HEK293 (cell line): ENCODE results near the gene ATMIN.

Source experiments
- CTCF ChIA-PET: fragments of 350-600 bp; formaldehyde crosslinking; extraction: SDS; loops from one replicate; lab custom pipeline; 2021; ENCODE audit warnings: antibody characterized with exemption; lab: Yijun Ruan, JAX
- POLR2A ChIA-PET: fragments of 300-600 bp; formaldehyde crosslinking; extraction: SDS; loops from one replicate; lab custom pipeline; 2020; ENCODE audit warnings: antibody characterized with exemption, inconsistent platforms; lab: Yijun Ruan, JAX
- H3K27ac ChIP-seq: fragments of 200-500 bp; sonication (Bioruptor generic); 2 replicates; pipeline ENCODE4 v1.5.1; 2014; ENCODE audit warnings: low read depth, low read length, control low read depth, inconsistent platforms; ENCODE audit errors: extremely low read depth
- H3K36me3 ChIP-seq, 2 experiments: fragments of 200-500 bp in 1 of 2; sonication (Bioruptor generic) in 1 of 2; 1 replicate in 1 of 2; 2 replicates in 1 of 2; pipeline ENCODE4 v1.5.1; 2014 to 2017; ENCODE audit warnings: inconsistent platforms in 2 of 2, low read length in 2 of 2; ENCODE audit not compliant: control insufficient read depth in 2 of 2, insufficient read depth in 1 of 2
- H3K4me1 ChIP-seq: fragments of 200-500 bp; sonication (Bioruptor generic); 2 replicates; pipeline ENCODE4 v1.5.1; 2014; ENCODE audit warnings: mild to moderate bottlenecking, low read length, inconsistent platforms; ENCODE audit not compliant: control insufficient read depth, insufficient read depth
- H3K4me3 ChIP-seq: 2 replicates; pipeline ENCODE4 v1.5.1; 2011; ENCODE audit warnings: low read depth, mild to moderate bottlenecking, control low read depth, low read length, moderate library complexity
- H3K9me3 ChIP-seq: fragments of 200-500 bp; sonication (Bioruptor generic); 2 replicates; pipeline ENCODE4 v1.5.1; 2014; ENCODE audit warnings: low read depth, low read length, inconsistent platforms; ENCODE audit not compliant: control insufficient read depth, insufficient read depth
- HOXD13 ChIP-seq: sonication (generic); formaldehyde crosslinking; IDR thresholded peaks from 2 replicates; pipeline ENCODE4 v1.8.0; 2022; ENCODE audit warnings: missing genetic modification reagents, borderline replicate concordance
- INSM2 ChIP-seq: fragments of 450-650 bp; formaldehyde crosslinking; IDR thresholded peaks from 2 replicates; pipeline ENCODE4 v1.5.1; 2016; ENCODE audit warnings: missing biosample characterization, missing genetic modification characterization
- KLF7 ChIP-seq: fragments of 450-650 bp; formaldehyde crosslinking; IDR thresholded peaks from 2 replicates; pipeline ENCODE4 v1.5.1; 2016; ENCODE audit warnings: missing biosample characterization, missing genetic modification characterization, borderline replicate concordance
- RBAK ChIP-seq: fragments of 450-650 bp; formaldehyde crosslinking; IDR thresholded peaks from 2 replicates; pipeline ENCODE4 v1.5.1; 2016; ENCODE audit warnings: missing biosample characterization, missing genetic modification characterization
- SALL2 ChIP-seq: fragments of 450-650 bp; formaldehyde crosslinking; IDR thresholded peaks from 2 replicates; pipeline ENCODE4 v1.5.0; 2017; ENCODE audit warnings: missing biosample characterization, mild to moderate bottlenecking, missing genetic modification characterization, borderline replicate concordance
- SCRT1 ChIP-seq: fragments of 450-650 bp; formaldehyde crosslinking; IDR thresholded peaks from 2 replicates; pipeline ENCODE4 v1.5.1; 2016; ENCODE audit warnings: missing biosample characterization, missing genetic modification characterization, borderline replicate concordance
- YY1 ChIP-seq: fragments of 450-650 bp; formaldehyde crosslinking; IDR thresholded peaks from 2 replicates; pipeline ENCODE4 v1.5.1; 2018; ENCODE audit warnings: missing biosample characterization, missing genetic modification characterization
- ZBTB11 ChIP-seq: fragments of 450-650 bp; formaldehyde crosslinking; conservative IDR thresholded peaks from 2 replicates; pipeline ENCODE4 v1.5.1; 2016; ENCODE audit warnings: low read depth, missing biosample characterization, missing genetic modification characterization
- ZBTB49 ChIP-seq: fragments of 450-650 bp; formaldehyde crosslinking; IDR thresholded peaks from 2 replicates; pipeline ENCODE4 v1.5.1; 2016; ENCODE audit warnings: missing biosample characterization, missing genetic modification characterization, low read depth
- ZNF132 ChIP-seq: fragments of 450-650 bp; formaldehyde crosslinking; IDR thresholded peaks from 2 replicates; pipeline ENCODE4 v1.5.1; 2017; ENCODE audit warnings: missing biosample characterization, missing genetic modification characterization, borderline replicate concordance
- ZNF175 ChIP-seq: fragments of 450-650 bp; formaldehyde crosslinking; IDR thresholded peaks from 2 replicates; pipeline ENCODE4 v1.5.1; 2016; ENCODE audit warnings: missing biosample characterization, missing genetic modification characterization
- ZNF214 ChIP-seq: fragments of 450-650 bp; formaldehyde crosslinking; IDR thresholded peaks from 2 replicates; pipeline ENCODE4 v1.5.1; 2017; ENCODE audit warnings: missing biosample characterization, mild to moderate bottlenecking, missing genetic modification characterization, borderline replicate concordance
- ZNF354C ChIP-seq: fragments of 450-650 bp; formaldehyde crosslinking; IDR thresholded peaks from 2 replicates; pipeline ENCODE4 v1.5.1; 2016; ENCODE audit warnings: missing biosample characterization, missing genetic modification characterization, low read depth, borderline replicate concordance
- ZNF37A ChIP-seq: fragments of 450-650 bp; IDR thresholded peaks from 2 replicates; pipeline ENCODE4 v1.5.1; 2018; ENCODE audit warnings: missing biosample characterization, missing genetic modification characterization
- ZNF391 ChIP-seq: fragments of 450-650 bp; formaldehyde crosslinking; IDR thresholded peaks from 2 replicates; pipeline ENCODE4 v1.5.1; 2016; ENCODE audit warnings: low read depth, missing biosample characterization, missing genetic modification characterization, borderline replicate concordance
- ZNF501 ChIP-seq: fragments of 450-650 bp; formaldehyde crosslinking; IDR thresholded peaks from 2 replicates; pipeline ENCODE4 v1.5.1; 2016; ENCODE audit warnings: missing biosample characterization, missing genetic modification characterization
- ZNF521 ChIP-seq: fragments of 450-650 bp; formaldehyde crosslinking; IDR thresholded peaks from 2 replicates; pipeline ENCODE4 v1.5.1; 2017; ENCODE audit warnings: missing biosample characterization, mild to moderate bottlenecking, missing genetic modification characterization
- ZNF555 ChIP-seq: fragments of 450-650 bp; formaldehyde crosslinking; conservative IDR thresholded peaks from 2 replicates; pipeline ENCODE4 v1.5.1; 2017; ENCODE audit warnings: missing biosample characterization, mild to moderate bottlenecking, missing genetic modification characterization, inconsistent platforms
- ZNF560 ChIP-seq: fragments of 450-650 bp; formaldehyde crosslinking; IDR thresholded peaks from 2 replicates; pipeline ENCODE4 v1.5.1; 2017; ENCODE audit warnings: missing biosample characterization, missing genetic modification characterization, borderline replicate concordance
- ZNF645 ChIP-seq: fragments of 450-650 bp; formaldehyde crosslinking; IDR thresholded peaks from 2 replicates; pipeline ENCODE4; 2016; ENCODE audit warnings: missing biosample characterization, missing genetic modification characterization
- ZNF664 ChIP-seq: fragments of 450-650 bp; formaldehyde crosslinking; IDR thresholded peaks from 2 replicates; pipeline ENCODE4 v1.5.1; 2016; ENCODE audit warnings: missing biosample characterization, missing genetic modification characterization
- ZNF692 ChIP-seq: fragments of 450-650 bp; formaldehyde crosslinking; IDR thresholded peaks from 2 replicates; pipeline ENCODE4 v1.5.1; 2016; ENCODE audit warnings: missing biosample characterization, missing genetic modification characterization
- ZSCAN30 ChIP-seq: fragments of 450-650 bp; IDR thresholded peaks from 2 replicates; pipeline ENCODE4 v1.5.1; 2018; ENCODE audit warnings: missing biosample characterization, mild to moderate bottlenecking, missing genetic modification characterization, moderate library complexity

ATMIN gene

GRCh38 chr16:81053761-81054160 lies 18.1 kb downstream of the ATMIN start:
- no peak overlapping the region for H3K27ac ChIP-seq
- TF ChIP-seq ZNF214 (tag by site-specific recombination): no peak
- TF ChIP-seq ZNF37A (tag by site-specific recombination): no peak
- no peak for TF ChIP-seq HOXD13 (CRISPR knock-in tag)
- no peak for TF ChIP-seq ZBTB11
- TF ChIP-seq KLF7 (tag by site-specific recombination): no peak
- no peak for TF ChIP-seq ZSCAN30
- TF ChIP-seq ZNF391 (tag by site-specific recombination): no peak
- no peak for TF ChIP-seq ZNF555 (tag by site-specific recombination)
- no peak for TF ChIP-seq ZNF560 (tag by site-specific recombination)
- TF ChIP-seq ZNF501: no peak
- TF ChIP-seq ZNF645: no peak
- no peak for TF ChIP-seq ZNF132 (tag by site-specific recombination)
- TF ChIP-seq ZBTB49: no peak
- TF ChIP-seq SCRT1 (tag by site-specific recombination): no peak
- no peak for TF ChIP-seq RBAK (tag by site-specific recombination)
- no peak for TF ChIP-seq INSM2
- TF ChIP-seq, all 188 proteins: peak for 0
- no peak overlapping the region for H3K4me3 ChIP-seq
- ChIA-PET CTCF (no interaction called here), POLR2A (interaction anchor here (0.6 kb wide), 1 partner anchor 152 kb away, joined by 5 read pairs; no protein-coding TSS in a partner anchor)
- no peaks in the 10 kb centered on the region for H3K4me1 ChIP-seq
- no peaks in the 10 kb centered on the region for H3K36me3 ChIP-seq
- H3K9me3 ChIP-seq: no peaks in the 10 kb centered on the region

- no peaks in the 10 kb centered on the region for H3K9me3 ChIP-seq
- ChIA-PET CTCF (no interaction called here), POLR2A (no interaction called here)
- no peak overlapping the region for H3K27ac ChIP-seq
- H3K36me3 ChIP-seq: no peaks in the 10 kb centered on the region
- H3K4me3 ChIP-seq: no peak overlapping the region
- no peaks in the 10 kb centered on the region for H3K4me1 ChIP-seq
- TF ChIP-seq ZNF692 (tag by site-specific recombination) (no peak), ZNF664 (no peak), ZNF354C (tag by site-specific recombination) (no peak), ZNF175 (tag by site-specific recombination) (no peak), SALL2 (no peak), ZNF521 (no peak), YY1 (tag by site-specific recombination) (no peak)
Measured at GRCh38 chr16:81060576-81061306, 25.1 kb downstream of the ATMIN start.
